GM12801 (cell line): ENCODE measurements around the gene GLRX5.

ENCODE experiments used
- CTCF ChIP-seq: IDR thresholded peaks from one replicate; pipeline ENCODE4 v1.5.1; 2011; ENCODE audit warnings: control low read depth; ENCODE audit not compliant: insufficient read length; ENCODE audit errors: extremely low read depth

The GLRX5 gene

GRCh38 chr14:95500772-95501401, 34.0 kb upstream of the GLRX5 start:
- no peak for TF ChIP-seq CTCF

- TF ChIP-seq CTCF: no peak
Observed at GRCh38 chr14:95502381-95502950, 32.4 kb upstream of the GLRX5 start.

GRCh38 chr14:95503365-95504134, 31.3 kb upstream of the GLRX5 start:
- no peak for TF ChIP-seq CTCF

GRCh38 chr14:95504135-95505029, 30.5 kb upstream of the GLRX5 start:
- no peak for TF ChIP-seq CTCF

GRCh38 chr14:95505030-95505589, 29.7 kb upstream of the GLRX5 start:
- TF ChIP-seq CTCF: no peak

GRCh38 chr14:95507174-95507573, 27.7 kb upstream of the GLRX5 start:
- no peak for TF ChIP-seq CTCF
